Measurements from ENCODE around the gene KIAA1217. TPM values are rescaled to one million over a fixed set of nuclear protein-coding genes. Genes with fewer than 3 reads are reported as not detected.

Gene KIAA1217
- polyA plus RNA-seq, 1 donor, result 54.9 TPM

DNA sequence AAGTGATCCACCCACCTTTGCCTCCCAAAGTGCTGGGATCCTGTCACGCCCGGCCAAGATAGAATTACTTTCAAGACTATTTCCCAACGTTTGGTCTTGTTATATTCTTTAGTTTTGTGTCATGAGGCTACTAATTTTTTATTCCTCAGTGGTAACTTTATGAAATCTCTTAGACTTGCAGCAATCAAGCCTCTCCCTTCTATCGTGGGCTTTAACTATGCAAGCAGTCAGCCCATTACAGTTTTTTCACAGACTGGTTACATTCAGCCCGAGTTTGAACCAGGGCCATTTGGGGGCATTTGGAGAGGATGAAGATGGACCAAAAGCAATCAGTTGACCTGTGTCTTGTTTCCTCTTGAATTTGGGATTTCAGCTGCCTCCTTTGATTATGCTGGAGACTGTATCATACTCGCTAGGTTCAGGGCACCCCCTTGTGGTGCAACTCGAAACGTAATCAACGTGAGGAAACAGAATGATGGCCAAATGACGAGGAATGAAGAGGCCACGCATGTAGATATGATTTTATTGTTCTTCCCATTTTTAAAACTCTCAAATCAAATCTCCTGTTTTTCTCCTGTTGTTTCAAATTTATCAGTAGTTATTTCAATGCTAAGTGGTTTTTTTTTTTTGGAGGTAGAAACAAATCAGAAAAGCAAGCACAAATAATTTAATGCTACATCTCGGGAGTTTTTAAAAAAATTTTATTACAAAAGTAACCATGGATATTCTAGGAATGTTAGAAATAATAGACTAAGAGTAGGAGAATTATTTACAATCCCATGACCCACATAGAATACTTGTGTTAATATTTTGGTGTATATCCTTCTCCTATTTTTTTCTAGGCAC is 151.6 kb downstream of the KIAA1217 start:
- peak; percentile 45 to 58 for DNase-seq
- peaks cover 2% of the 10 kb centered on the region for H3K36me3 ChIP-seq (ENCODE audit: control insufficient read depth, insufficient read depth, low read length)
- H3K27ac ChIP-seq (ENCODE audit: low read length), result no peak overlapping the region
- 23% methylated on average over 9 of the region's 12 CpGs for WGBS (ENCODE audit: insufficient coverage, low lambda C conversion rate)
- H3K4me3 ChIP-seq (ENCODE audit: low read length), result no peak overlapping the region
- no peaks in the 10 kb centered on the region for H3K27me3 ChIP-seq (ENCODE audit: control insufficient read depth, insufficient read depth, low read length)
- H3K4me1 ChIP-seq (ENCODE audit: control insufficient read depth, insufficient read depth, low read length), result peaks cover 3% of the 10 kb centered on the region
- H3K9me3 ChIP-seq (ENCODE audit: control insufficient read depth, low read depth, low read length), result no peaks in the 10 kb centered on the region

GRCh38 chr10:24363070-24363469 is 154.1 kb downstream of the KIAA1217 start:
- Histone ChIP-seq H3K27ac (ENCODE audit: low read length) (no peak overlapping the region), H3K36me3 (ENCODE audit: control insufficient read depth, insufficient read depth, low read length) (peaks cover 5% of the 10 kb centered on the region), H3K27me3 (ENCODE audit: control insufficient read depth, insufficient read depth, low read length) (no peaks in the 10 kb centered on the region), H3K4me3 (ENCODE audit: low read length) (no peak overlapping the region), H3K9me3 (ENCODE audit: control insufficient read depth, low read depth, low read length) (no peaks in the 10 kb centered on the region), H3K4me1 (ENCODE audit: control insufficient read depth, insufficient read depth, low read length) (no peaks in the 10 kb centered on the region)
- DNase-seq, result peak in 1 of 2 donors; percentile 45
- 67% methylated on average over 2 of the region's 3 CpGs for WGBS (ENCODE audit: insufficient coverage, low lambda C conversion rate)

- WGBS (ENCODE audit: insufficient coverage, low lambda C conversion rate), result no CpG with 5 or more reads among the region's 1 CpG
- H3K4me1 ChIP-seq (ENCODE audit: control insufficient read depth, insufficient read depth, low read length), result no peaks in the 10 kb centered on the region
- H3K4me3 ChIP-seq (ENCODE audit: low read length), result no peak overlapping the region
- DNase-seq, result no peak
- peaks cover 5% of the 10 kb centered on the region for H3K36me3 ChIP-seq (ENCODE audit: control insufficient read depth, insufficient read depth, low read length)
- H3K27ac ChIP-seq (ENCODE audit: low read length), result no peak overlapping the region
- no peaks in the 10 kb centered on the region for H3K9me3 ChIP-seq (ENCODE audit: control insufficient read depth, low read depth, low read length)
- no peaks in the 10 kb centered on the region for H3K27me3 ChIP-seq (ENCODE audit: control insufficient read depth, insufficient read depth, low read length)
Observed at GRCh38 chr10:24367688-24368087, 158.8 kb downstream of the KIAA1217 start.

GRCh38 chr10:24370877-24371276 is 161.9 kb downstream of the KIAA1217 start:
- no peak for DNase-seq
- Histone ChIP-seq H3K36me3 (ENCODE audit: control insufficient read depth, insufficient read depth, low read length) (peaks cover 6% of the 10 kb centered on the region), H3K27ac (ENCODE audit: low read length) (no peak overlapping the region), H3K4me3 (ENCODE audit: low read length) (no peak overlapping the region), H3K4me1 (ENCODE audit: control insufficient read depth, insufficient read depth, low read length) (no peaks in the 10 kb centered on the region), H3K9me3 (ENCODE audit: control insufficient read depth, low read depth, low read length) (no peaks in the 10 kb centered on the region), H3K27me3 (ENCODE audit: control insufficient read depth, insufficient read depth, low read length) (no peaks in the 10 kb centered on the region)
- WGBS (ENCODE audit: insufficient coverage, low lambda C conversion rate), result 100% methylated on average over 3 of the region's 4 CpGs

DNA sequence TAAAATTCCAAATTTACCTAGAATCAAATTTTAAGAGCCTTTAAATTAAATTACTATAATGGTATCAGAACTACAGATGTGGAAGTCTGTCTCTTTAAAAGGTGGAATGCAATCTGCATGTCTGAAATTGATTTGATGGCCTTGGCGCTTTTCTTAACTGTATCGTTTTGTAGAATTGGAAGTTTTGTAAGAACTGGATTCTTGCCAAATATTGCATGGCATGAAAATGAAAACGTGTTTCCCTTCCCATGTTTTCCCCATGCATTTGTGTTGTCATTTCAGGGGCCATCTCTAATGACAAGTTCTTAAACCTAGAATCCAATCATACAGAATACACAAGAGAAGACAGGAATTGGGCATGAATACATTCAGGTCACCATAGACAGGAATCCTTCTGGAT is 162.5 kb downstream of the KIAA1217 start:
- no peak overlapping the region for H3K4me3 ChIP-seq (ENCODE audit: low read length)
- no peak for DNase-seq
- H3K27me3 ChIP-seq (ENCODE audit: control insufficient read depth, insufficient read depth, low read length), result no peaks in the 10 kb centered on the region
- no peak overlapping the region for H3K27ac ChIP-seq (ENCODE audit: low read length)
- H3K9me3 ChIP-seq (ENCODE audit: control insufficient read depth, low read depth, low read length), result no peaks in the 10 kb centered on the region
- no peaks in the 10 kb centered on the region for H3K4me1 ChIP-seq (ENCODE audit: control insufficient read depth, insufficient read depth, low read length)
- WGBS (ENCODE audit: insufficient coverage, low lambda C conversion rate), result 100% methylated on average over 3 of the region's 3 CpGs
- H3K36me3 ChIP-seq (ENCODE audit: control insufficient read depth, insufficient read depth, low read length), result peaks cover 6% of the 10 kb centered on the region

DNA sequence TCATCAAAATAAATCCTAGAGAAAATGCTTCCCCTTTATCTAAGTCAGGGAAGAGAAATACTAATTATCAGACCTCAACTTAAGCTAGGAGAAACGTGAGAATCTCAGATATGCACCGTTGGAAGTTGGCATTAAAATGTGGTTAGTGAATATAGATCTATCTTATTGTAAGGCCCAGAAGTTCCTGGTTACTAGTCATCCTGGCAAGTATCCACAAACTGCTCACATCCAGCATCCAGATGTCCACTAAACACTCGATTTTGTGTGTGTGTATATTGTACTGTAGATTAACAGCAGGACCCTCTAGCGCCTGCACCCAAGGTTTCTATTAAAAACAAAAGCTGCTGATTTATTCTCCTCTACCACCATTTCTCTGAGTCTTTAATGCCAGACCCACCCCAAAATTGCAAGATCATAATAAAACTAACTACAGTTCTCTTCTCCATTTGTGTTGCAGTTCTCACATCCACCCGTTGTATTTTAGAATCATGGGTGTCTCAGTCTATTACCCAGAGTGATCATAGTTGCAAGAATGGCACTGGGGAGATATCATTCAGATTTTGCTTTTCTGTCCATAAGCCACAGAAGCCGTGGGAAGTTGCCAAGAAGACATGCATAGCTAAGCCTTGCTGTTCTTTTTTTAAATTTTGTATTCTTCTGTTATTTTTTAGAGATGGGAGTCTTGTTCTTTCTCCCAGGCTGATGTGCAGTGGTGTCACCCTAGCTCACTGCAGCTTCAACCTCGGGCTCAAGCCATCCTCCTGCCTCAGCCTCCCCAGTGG is 165.4 kb downstream of the KIAA1217 start:
- 100% methylated on average over 1 of the region's 7 CpGs for WGBS (ENCODE audit: insufficient coverage, low lambda C conversion rate)
- no peak for DNase-seq
- Histone ChIP-seq H3K27ac (ENCODE audit: low read length) (no peak overlapping the region), H3K4me3 (ENCODE audit: low read length) (no peak overlapping the region), H3K9me3 (ENCODE audit: control insufficient read depth, low read depth, low read length) (no peaks in the 10 kb centered on the region), H3K36me3 (ENCODE audit: control insufficient read depth, insufficient read depth, low read length) (peaks cover 8% of the 10 kb centered on the region), H3K4me1 (ENCODE audit: control insufficient read depth, insufficient read depth, low read length) (no peaks in the 10 kb centered on the region), H3K27me3 (ENCODE audit: control insufficient read depth, insufficient read depth, low read length) (no peaks in the 10 kb centered on the region)

GRCh38 chr10:24375510-24375909 is 166.6 kb downstream of the KIAA1217 start:
- H3K27ac ChIP-seq (ENCODE audit: low read length), result no peak overlapping the region
- whole genome bisulfite sequencing (ENCODE audit: insufficient coverage, low lambda C conversion rate), result 100% methylated on average over 1 of the region's 4 CpGs
- no peak for DNase-seq
- no peaks in the 10 kb centered on the region for H3K9me3 ChIP-seq (ENCODE audit: control insufficient read depth, low read depth, low read length)
- H3K27me3 ChIP-seq (ENCODE audit: control insufficient read depth, insufficient read depth, low read length), result no peaks in the 10 kb centered on the region
- H3K4me3 ChIP-seq (ENCODE audit: low read length), result no peak overlapping the region
- peaks cover 8% of the 10 kb centered on the region for H3K36me3 ChIP-seq (ENCODE audit: control insufficient read depth, insufficient read depth, low read length)
- no peaks in the 10 kb centered on the region for H3K4me1 ChIP-seq (ENCODE audit: control insufficient read depth, insufficient read depth, low read length)

- DNase-seq, result no peak
- WGBS (ENCODE audit: insufficient coverage, low lambda C conversion rate), result 93% methylated on average over 2 of the region's 4 CpGs
- Histone ChIP-seq H3K4me3 (ENCODE audit: low read length) (no peak overlapping the region), H3K27ac (ENCODE audit: low read length) (no peak overlapping the region), H3K4me1 (ENCODE audit: control insufficient read depth, insufficient read depth, low read length) (no peaks in the 10 kb centered on the region), H3K9me3 (ENCODE audit: control insufficient read depth, low read depth, low read length) (no peaks in the 10 kb centered on the region), H3K27me3 (ENCODE audit: control insufficient read depth, insufficient read depth, low read length) (no peaks in the 10 kb centered on the region), H3K36me3 (ENCODE audit: control insufficient read depth, insufficient read depth, low read length) (peaks cover 13% of the 10 kb centered on the region)
Observed at GRCh38 chr10:24376731-24377130, 167.8 kb downstream of the KIAA1217 start.

GRCh38 chr10:24378126-24378920 is 169.4 kb downstream of the KIAA1217 start:
- WGBS (ENCODE audit: insufficient coverage, low lambda C conversion rate), result 97% methylated on average over 4 of the region's 6 CpGs
- no peak for DNase-seq
- Histone ChIP-seq H3K27me3 (ENCODE audit: control insufficient read depth, insufficient read depth, low read length) (no peaks in the 10 kb centered on the region), H3K9me3 (ENCODE audit: control insufficient read depth, low read depth, low read length) (no peaks in the 10 kb centered on the region), H3K36me3 (ENCODE audit: control insufficient read depth, insufficient read depth, low read length) (peaks cover 13% of the 10 kb centered on the region), H3K4me3 (ENCODE audit: low read length) (no peak overlapping the region), H3K27ac (ENCODE audit: low read length) (no peak overlapping the region), H3K4me1 (ENCODE audit: control insufficient read depth, insufficient read depth, low read length) (peaks cover 7% of the 10 kb centered on the region)

Measured in large intestine (tissue), 3 donors.